ENCODE data around the gene SCYL1. TPM values are rescaled to one million over a fixed set of nuclear protein-coding genes. Genes with fewer than 3 reads are reported as not detected.
"Not testable (repeated sequence)": the region's sequence is repeated elsewhere in the genome, so short reads cannot be mapped to it uniquely, and the experiment has no call there.

The SCYL1 gene
- polyA plus RNA-seq, 1 donor from 2014 or later, result 34.0 TPM

GRCh38 chr11:65500387-65501185, 24.3 kb upstream of the SCYL1 start:
- Mint-ChIP-seq H3K27ac (no peak overlapping the region), H3K9me3 (no peaks in the 10 kb centered on the region), H3K4me3 (no peak overlapping the region), H3K36me3 (peaks cover 20% of the 10 kb centered on the region), H3K27me3 (no peaks in the 10 kb centered on the region), H3K4me1 (peaks cover 22 to 46% (median 27%) of the 10 kb centered on the region in 3 donors)

- H3K36me3 Mint-ChIP-seq, result peaks cover 22% of the 10 kb centered on the region
- peak overlapping the region in 1 of 3 donors; percentile 81 for H3K27ac Mint-ChIP-seq
- H3K27me3 Mint-ChIP-seq, result no peaks in the 10 kb centered on the region
- no peak overlapping the region for H3K4me3 Mint-ChIP-seq
- H3K4me1 Mint-ChIP-seq, result peaks cover 27 to 51% (median 32%) of the 10 kb centered on the region in 3 donors
- no peaks in the 10 kb centered on the region for H3K9me3 Mint-ChIP-seq
Measured at GRCh38 chr11:65501186-65501471, 23.8 kb upstream of the SCYL1 start.

- H3K4me1 Mint-ChIP-seq, result peaks cover 28 to 51% (median 32%) of the 10 kb centered on the region in 3 donors
- H3K36me3 Mint-ChIP-seq, result peaks cover 22% of the 10 kb centered on the region
- H3K4me3 Mint-ChIP-seq, result no peak overlapping the region
- H3K9me3 Mint-ChIP-seq, result no peaks in the 10 kb centered on the region
- peak overlapping the region in 2 of 3 donors; percentile 53 to 81 for H3K27ac Mint-ChIP-seq
- no peaks in the 10 kb centered on the region for H3K27me3 Mint-ChIP-seq
Measured at GRCh38 chr11:65501472-65502273, 23.2 kb upstream of the SCYL1 start.

GRCh38 chr11:65502274-65502554, 22.7 kb upstream of the SCYL1 start:
- H3K36me3 Mint-ChIP-seq, result peaks cover 22% of the 10 kb centered on the region
- H3K4me3 Mint-ChIP-seq, result no peak overlapping the region
- H3K4me1 Mint-ChIP-seq, result peaks cover 26 to 51% (median 30%) of the 10 kb centered on the region in 3 donors
- peak overlapping the region in 1 of 3 donors; percentile 81 for H3K27ac Mint-ChIP-seq
- H3K27me3 Mint-ChIP-seq, result no peaks in the 10 kb centered on the region
- no peaks in the 10 kb centered on the region for H3K9me3 Mint-ChIP-seq

GRCh38 chr11:65502555-65503367, 22.1 kb upstream of the SCYL1 start:
- H3K4me3 Mint-ChIP-seq, result no peak overlapping the region
- no peaks in the 10 kb centered on the region for H3K9me3 Mint-ChIP-seq
- peaks cover 22% of the 10 kb centered on the region for H3K36me3 Mint-ChIP-seq
- H3K4me1 Mint-ChIP-seq, result peaks cover 30 to 53% (median 35%) of the 10 kb centered on the region in 3 donors
- peak overlapping the region in 1 of 3 donors; percentile 86 for H3K27ac Mint-ChIP-seq
- H3K27me3 Mint-ChIP-seq, result no peaks in the 10 kb centered on the region

GRCh38 chr11:65503368-65503948, 21.4 kb upstream of the SCYL1 start:
- peak overlapping the region in 2 of 3 donors; percentile 31 to 87 for H3K27ac Mint-ChIP-seq
- H3K27me3 Mint-ChIP-seq, result no peaks in the 10 kb centered on the region
- H3K9me3 Mint-ChIP-seq, result no peaks in the 10 kb centered on the region
- H3K4me1 Mint-ChIP-seq, result peaks cover 33 to 50% (median 35%) of the 10 kb centered on the region in 3 donors
- no peak overlapping the region for H3K4me3 Mint-ChIP-seq
- peaks cover 22% of the 10 kb centered on the region for H3K36me3 Mint-ChIP-seq

- Mint-ChIP-seq H3K4me1 (peaks cover 33 to 50% (median 35%) of the 10 kb centered on the region in 3 donors), H3K9me3 (no peaks in the 10 kb centered on the region), H3K27ac (peak overlapping the region in 2 of 3 donors; percentile 31 to 87), H3K4me3 (no peak overlapping the region), H3K36me3 (peaks cover 22% of the 10 kb centered on the region), H3K27me3 (no peaks in the 10 kb centered on the region)
Measured at GRCh38 chr11:65503949-65504673, 20.8 kb upstream of the SCYL1 start.

GRCh38 chr11:65504674-65505465, 20.0 kb upstream of the SCYL1 start:
- H3K4me1 Mint-ChIP-seq, result peaks cover 38 to 50% (median 39%) of the 10 kb centered on the region in 3 donors
- no peak overlapping the region for H3K4me3 Mint-ChIP-seq
- H3K27ac Mint-ChIP-seq, result peak overlapping the region in 2 of 3 donors; percentile 87 to 90
- H3K27me3 Mint-ChIP-seq, result no peaks in the 10 kb centered on the region
- no peaks in the 10 kb centered on the region for H3K9me3 Mint-ChIP-seq
- H3K36me3 Mint-ChIP-seq, result peaks cover 22% of the 10 kb centered on the region

- H3K4me3 Mint-ChIP-seq, result no peak overlapping the region
- H3K4me1 Mint-ChIP-seq, result peaks cover 42 to 53% (median 42%) of the 10 kb centered on the region in 3 donors
- peak overlapping the region in 2 of 3 donors; percentile 90 to 93 for H3K27ac Mint-ChIP-seq
- no peaks in the 10 kb centered on the region for H3K27me3 Mint-ChIP-seq
- no peaks in the 10 kb centered on the region for H3K9me3 Mint-ChIP-seq
- H3K36me3 Mint-ChIP-seq, result peaks cover 22% of the 10 kb centered on the region
Measured at GRCh38 chr11:65505466-65506289, 19.2 kb upstream of the SCYL1 start.

GRCh38 chr11:65506290-65506771, 18.6 kb upstream of the SCYL1 start:
- no peaks in the 10 kb centered on the region for H3K27me3 Mint-ChIP-seq
- no peak overlapping the region for H3K4me3 Mint-ChIP-seq
- peaks cover 21% of the 10 kb centered on the region for H3K36me3 Mint-ChIP-seq
- H3K27ac Mint-ChIP-seq, result peak overlapping the region in 2 of 3 donors; percentile 90 to 93
- H3K9me3 Mint-ChIP-seq, result no peaks in the 10 kb centered on the region
- peaks cover 43 to 55% (median 45%) of the 10 kb centered on the region in 3 donors for H3K4me1 Mint-ChIP-seq

- H3K27me3 Mint-ChIP-seq, result no peaks in the 10 kb centered on the region
Measured at GRCh38 chr11:65506772-65507505, 17.9 kb upstream of the SCYL1 start.

GRCh38 chr11:65512311-65512710, 12.6 kb upstream of the SCYL1 start:
- H3K36me3 Mint-ChIP-seq, result not testable (repeated sequence)

More at GRCh38 chr11:65506772-65507505, 17.9 kb upstream of the SCYL1 start:
- peaks cover 14% of the 10 kb centered on the region for H3K36me3 Mint-ChIP-seq
- H3K4me1 Mint-ChIP-seq, result peaks cover 43 to 55% (median 45%) of the 10 kb centered on the region in 3 donors
- H3K9me3 Mint-ChIP-seq, result no peaks in the 10 kb centered on the region
- H3K4me3 Mint-ChIP-seq, result no peak overlapping the region
- H3K27ac Mint-ChIP-seq, result peak overlapping the region in 2 of 3 donors; percentile 90 to 93

More at GRCh38 chr11:65512311-65512710, 12.6 kb upstream of the SCYL1 start:
- peaks cover 11 to 20% (median 15%) of the 10 kb centered on the region in 3 donors for H3K4me1 Mint-ChIP-seq
- not testable (repeated sequence) for H3K9me3 Mint-ChIP-seq, H3K27me3 Mint-ChIP-seq, H3K27ac Mint-ChIP-seq, H3K4me3 Mint-ChIP-seq

Measured in IgD-negative memory B cell (primary cell).